NCI-H524 treated with DMSO at 0.1 percent for 48 hours (cell line): ENCODE results near the gene CWC15.
"Not testable (repeated sequence)": the region's sequence is repeated elsewhere in the genome, so short reads cannot be mapped to it uniquely, and the experiment has no call there.

Source experiments
- DNase-seq: peaks from one replicate; lab custom pipeline; 2025; lab: John Stamatoyannopoulos, UW

The CWC15 gene

GRCh38 chr11:94913718-94914394, 59.5 kb downstream of the CWC15 start:
- not testable (repeated sequence) for DNase-seq

GRCh38 chr11:94912806-94913205, 60.5 kb downstream of the CWC15 start:
- DNase-seq = no peak
